Dermis blood vessel endothelial cell (primary cell): Measurements from ENCODE around the gene CSPG4. TPM values are rescaled to one million over a fixed set of nuclear protein-coding genes. Genes with fewer than 3 reads are reported as not detected.
A peak's percentile ranks its signal among the peaks of the same experiment; 100 is the strongest.
"Not testable (repeated sequence)": the region's sequence is repeated elsewhere in the genome, so short reads cannot be mapped to it uniquely, and the experiment has no call there.

Source experiments
- DNase-seq: peaks from one replicate; pipeline ENCODE4 v3.0.0; 2010
- total RNA-seq: library from RNA; depleted of rRNA; stranded (reverse); fragments of >200 nt; gene quantifications from 2 replicates; pipeline ENCODE4 v1.2.3, GENCODE V29; 2014

Gene CSPG4, protein sequence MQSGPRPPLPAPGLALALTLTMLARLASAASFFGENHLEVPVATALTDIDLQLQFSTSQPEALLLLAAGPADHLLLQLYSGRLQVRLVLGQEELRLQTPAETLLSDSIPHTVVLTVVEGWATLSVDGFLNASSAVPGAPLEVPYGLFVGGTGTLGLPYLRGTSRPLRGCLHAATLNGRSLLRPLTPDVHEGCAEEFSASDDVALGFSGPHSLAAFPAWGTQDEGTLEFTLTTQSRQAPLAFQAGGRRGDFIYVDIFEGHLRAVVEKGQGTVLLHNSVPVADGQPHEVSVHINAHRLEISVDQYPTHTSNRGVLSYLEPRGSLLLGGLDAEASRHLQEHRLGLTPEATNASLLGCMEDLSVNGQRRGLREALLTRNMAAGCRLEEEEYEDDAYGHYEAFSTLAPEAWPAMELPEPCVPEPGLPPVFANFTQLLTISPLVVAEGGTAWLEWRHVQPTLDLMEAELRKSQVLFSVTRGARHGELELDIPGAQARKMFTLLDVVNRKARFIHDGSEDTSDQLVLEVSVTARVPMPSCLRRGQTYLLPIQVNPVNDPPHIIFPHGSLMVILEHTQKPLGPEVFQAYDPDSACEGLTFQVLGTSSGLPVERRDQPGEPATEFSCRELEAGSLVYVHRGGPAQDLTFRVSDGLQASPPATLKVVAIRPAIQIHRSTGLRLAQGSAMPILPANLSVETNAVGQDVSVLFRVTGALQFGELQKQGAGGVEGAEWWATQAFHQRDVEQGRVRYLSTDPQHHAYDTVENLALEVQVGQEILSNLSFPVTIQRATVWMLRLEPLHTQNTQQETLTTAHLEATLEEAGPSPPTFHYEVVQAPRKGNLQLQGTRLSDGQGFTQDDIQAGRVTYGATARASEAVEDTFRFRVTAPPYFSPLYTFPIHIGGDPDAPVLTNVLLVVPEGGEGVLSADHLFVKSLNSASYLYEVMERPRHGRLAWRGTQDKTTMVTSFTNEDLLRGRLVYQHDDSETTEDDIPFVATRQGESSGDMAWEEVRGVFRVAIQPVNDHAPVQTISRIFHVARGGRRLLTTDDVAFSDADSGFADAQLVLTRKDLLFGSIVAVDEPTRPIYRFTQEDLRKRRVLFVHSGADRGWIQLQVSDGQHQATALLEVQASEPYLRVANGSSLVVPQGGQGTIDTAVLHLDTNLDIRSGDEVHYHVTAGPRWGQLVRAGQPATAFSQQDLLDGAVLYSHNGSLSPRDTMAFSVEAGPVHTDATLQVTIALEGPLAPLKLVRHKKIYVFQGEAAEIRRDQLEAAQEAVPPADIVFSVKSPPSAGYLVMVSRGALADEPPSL (N-terminal part only)
- total RNA-seq = 0.19 and 0.68 TPM in 2 replicates

GRCh38 chr15:75712668-75713337 is at the start of gene CSPG4:
Gene CSPG4 (minus strand): TSS chr15:75712848. CDS start chr15:75712755, 93 bp downstream.
- no peak for DNase-seq

GRCh38 chr15:75762357-75762718 is 49.7 kb upstream of the CSPG4 start:
- not testable (repeated sequence) for DNase-seq

DNA sequence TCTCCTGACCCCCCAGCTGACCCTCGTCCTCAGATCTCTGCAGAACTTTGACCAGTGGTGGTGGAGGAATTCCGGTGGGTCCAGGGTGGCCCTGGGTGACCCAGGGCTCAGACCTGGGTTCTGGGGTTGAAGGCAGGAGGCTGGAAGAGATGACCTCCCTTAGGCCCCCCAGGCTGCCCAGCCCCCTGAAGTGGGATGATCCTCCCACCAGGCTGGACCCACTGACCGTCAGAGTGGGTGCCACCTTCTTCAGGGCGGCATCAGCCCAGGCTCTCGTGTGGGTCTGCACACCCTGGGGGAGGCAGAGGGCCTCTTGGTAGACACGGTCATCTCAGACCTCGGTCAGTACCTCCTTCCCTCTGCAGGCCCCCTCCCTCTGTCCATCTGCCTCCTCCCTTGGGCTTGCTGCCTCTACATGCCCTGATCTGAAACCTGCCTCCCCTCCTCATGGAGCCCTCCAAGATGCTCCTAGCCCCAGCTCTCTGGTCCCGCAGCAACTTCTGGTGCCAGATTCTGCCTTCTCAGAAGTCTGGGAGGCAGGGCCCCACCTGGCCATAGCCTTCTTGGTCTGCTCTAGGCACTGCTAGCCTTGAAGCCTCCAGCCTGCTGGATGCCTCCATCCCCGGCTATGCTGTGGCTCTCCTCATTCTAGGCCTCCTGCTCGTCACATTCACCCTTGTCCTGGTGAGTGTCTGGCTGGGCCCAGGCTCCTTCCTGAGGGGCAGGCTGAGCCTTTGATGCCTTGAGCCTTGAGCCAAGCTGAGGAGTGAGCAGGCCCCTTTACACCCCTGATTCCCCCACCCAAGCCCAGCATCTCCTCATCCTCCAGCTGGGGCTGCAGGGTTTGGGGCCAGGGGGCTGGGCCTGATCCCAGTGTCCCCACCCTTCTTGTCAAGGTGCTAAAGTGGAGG is 49.1 kb upstream of the CSPG4 start:
- no peak for DNase-seq

- DNase-seq = no peak
Measured at GRCh38 chr15:75760704-75761435, 48.2 kb upstream of the CSPG4 start.

GRCh38 chr15:75760131-75760520 is 47.5 kb upstream of the CSPG4 start:
- not testable (repeated sequence) for DNase-seq

- DNase-seq = no peak
Measured at GRCh38 chr15:75759416-75760130, 46.9 kb upstream of the CSPG4 start.

DNA sequence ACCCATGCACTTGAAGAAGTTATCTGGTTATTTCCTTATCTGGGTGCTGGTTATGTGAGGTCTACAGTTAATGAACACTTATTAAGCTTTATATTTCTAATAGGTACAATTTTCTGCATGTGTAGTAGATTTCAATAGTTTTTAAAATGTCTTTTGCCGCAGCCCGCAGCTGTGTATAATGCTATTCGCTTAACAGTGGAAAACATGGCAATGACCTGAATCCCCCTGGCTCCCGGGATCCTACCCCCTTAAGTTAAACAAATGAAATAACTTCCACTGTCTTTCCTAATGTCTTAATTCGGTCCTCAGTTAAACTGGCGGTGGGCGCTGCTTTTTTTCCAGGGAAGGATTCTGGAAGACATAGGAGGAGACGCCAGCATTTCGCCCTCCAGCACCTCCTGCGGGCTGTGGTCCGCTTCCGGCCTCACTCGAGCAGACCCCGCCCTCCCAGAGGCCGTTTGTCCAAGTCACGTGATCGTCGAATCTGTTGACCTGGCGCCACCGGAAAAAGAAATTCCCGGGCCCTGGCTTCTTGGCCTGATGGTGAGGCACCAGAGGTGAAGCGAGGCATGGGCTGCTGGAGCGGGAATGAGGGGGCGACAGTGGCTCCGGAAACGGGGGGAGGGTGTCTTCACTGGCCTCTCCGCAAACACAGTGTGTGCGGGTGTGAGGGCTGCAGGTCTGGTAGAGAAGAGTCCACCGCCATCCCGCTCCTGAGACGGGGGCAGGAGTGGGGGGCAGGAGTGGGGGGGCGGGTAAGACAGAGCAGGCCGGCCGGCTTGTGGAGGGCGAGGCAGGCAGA is 45.6 kb upstream of the CSPG4 start:
- DNase-seq = peak; percentile 66

- DNase-seq = not testable (repeated sequence)
Measured at GRCh38 chr15:75754871-75755270, 42.2 kb upstream of the CSPG4 start.

GRCh38 chr15:75753145-75753544 is 40.5 kb upstream of the CSPG4 start:
- DNase-seq = no peak

DNA sequence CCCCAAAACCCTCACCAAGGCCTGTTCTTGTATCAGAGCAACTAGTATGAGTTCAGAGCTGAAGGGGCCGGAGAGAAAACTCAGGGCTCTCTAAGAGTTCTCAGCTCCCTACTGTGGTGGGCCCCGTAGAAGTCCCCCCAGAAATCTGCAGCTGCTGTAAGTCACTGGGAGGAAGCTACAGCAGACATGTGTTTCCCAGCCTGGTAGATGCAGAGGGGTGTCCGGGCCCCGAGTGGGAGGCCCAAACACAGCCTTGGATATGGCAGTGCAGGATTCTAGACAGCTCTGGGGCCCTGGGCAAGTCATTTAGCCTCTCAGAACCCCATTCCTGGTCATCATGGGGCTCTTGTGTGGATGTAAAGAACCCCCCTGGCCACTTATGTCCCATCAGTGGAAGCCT is 39.2 kb upstream of the CSPG4 start:
- DNase-seq = no peak

GRCh38 chr15:75751116-75751875 is 38.6 kb upstream of the CSPG4 start:
- no peak for DNase-seq

DNA sequence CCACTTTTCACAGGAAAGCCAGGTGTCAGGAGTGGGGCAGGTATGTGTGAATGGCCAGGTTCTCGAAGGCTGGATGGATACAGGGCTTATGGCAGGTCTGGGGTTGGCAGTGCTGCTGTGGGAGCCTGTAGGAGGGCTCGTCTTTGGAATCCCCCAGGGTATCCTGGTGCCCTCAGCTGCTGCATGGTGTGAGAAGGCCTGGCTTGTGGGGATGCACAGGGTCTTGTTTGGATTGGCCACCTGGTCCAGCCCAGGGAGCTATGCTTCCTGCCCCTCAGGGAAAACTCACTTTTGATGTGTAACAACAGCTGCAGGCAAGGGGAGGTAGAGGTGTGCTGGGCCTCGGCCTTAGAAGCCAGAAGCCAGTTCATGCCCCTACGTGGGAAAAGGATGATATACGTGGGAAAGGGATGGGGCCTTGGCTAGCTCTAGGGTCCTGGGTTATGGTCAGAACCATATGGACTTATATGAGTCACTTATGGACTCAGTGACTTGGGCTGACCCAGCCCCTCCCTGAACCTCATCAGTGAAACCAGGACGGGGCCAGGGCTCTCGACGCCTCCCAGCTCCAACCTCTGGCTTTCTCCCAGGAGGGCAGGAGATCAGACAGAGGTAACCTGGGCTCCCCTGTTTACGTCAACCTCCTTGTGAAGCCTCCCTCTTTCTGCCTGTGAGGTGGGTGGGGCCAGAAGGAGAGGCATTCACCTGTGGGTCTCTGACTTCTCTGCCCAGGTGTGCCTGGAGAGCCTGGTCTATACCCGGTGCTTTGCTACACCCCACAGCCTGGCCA is 37.8 kb upstream of the CSPG4 start:
- DNase-seq = no peak

DNA sequence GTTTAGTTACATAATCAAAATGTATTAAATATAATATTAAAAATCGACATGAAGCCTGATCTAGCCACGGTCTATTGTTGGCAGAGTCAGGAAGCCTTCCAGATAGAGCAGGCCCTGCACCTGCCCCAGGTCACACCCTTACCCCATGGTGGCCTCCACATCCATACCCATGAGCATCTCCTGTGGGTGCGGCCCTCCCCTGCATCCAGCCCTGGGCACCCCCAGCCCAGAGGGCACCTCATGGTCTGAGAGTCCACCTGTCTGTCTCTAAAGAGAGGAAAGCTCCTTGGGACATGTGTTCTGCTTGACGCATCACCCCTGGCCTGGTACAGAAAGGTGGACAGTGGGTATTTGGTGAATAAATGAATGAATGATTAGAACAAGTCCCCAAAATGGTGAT is 37.2 kb upstream of the CSPG4 start:
- DNase-seq = no peak

- not testable (repeated sequence) for DNase-seq
Measured at GRCh38 chr15:75748882-75749281, 36.2 kb upstream of the CSPG4 start.

DNA sequence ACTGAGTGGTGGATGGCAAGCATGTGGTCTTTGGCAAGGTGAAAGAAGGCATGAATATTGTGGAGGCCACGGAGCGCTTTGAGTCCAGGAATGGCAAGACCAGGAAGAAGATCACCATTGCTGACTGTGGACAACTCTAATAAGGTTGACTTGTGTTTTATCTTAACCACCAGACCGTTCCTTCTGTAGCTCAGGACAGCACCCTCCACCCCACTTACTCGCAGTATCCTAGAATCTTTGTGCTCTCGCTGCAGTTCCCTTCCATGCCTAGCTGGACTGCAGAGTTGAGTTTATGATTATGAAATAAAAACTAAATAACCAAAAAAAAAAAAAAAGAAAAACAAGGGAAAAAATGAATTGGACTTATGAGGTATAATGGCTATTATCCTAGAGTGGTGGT is 34.5 kb upstream of the CSPG4 start:
- not testable (repeated sequence) for DNase-seq

DNA sequence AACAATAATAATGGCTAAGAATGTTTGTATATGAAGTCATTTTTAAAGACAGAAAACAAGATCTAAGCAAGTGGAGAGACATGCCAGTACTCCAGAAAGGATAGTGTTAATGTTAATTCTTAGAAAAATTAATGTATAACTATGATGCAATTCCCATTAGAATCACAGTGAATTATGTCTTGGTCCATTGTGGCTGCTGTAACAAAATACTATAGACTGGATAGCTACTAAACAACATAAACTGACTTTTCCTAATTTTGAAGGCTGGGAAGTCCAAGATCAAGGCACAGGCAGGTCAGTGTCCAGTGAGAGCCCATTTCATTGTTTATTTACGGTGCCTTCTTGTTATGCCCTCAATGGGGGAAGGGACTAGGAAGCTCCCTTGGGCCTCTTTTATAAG is 32.7 kb upstream of the CSPG4 start:
- no peak for DNase-seq

- not testable (repeated sequence) for DNase-seq
Measured at GRCh38 chr15:75742346-75742745, 29.7 kb upstream of the CSPG4 start.
